Hepatocyte (in vitro differentiated cells): Measurements from ENCODE around the gene ACP1. TPM values are rescaled to one million over a fixed set of nuclear protein-coding genes. Genes with fewer than 3 reads are reported as not detected.

ENCODE experiments used
- DNase-seq: peaks from one replicate; pipeline ENCODE4 v3.0.0-alpha.2; 2016; ENCODE audit warnings: low spot score
- H2AFZ ChIP-seq: fragments of 200-600 bp; sonication (generic); 2 replicates; pipeline ENCODE4 v1.6.0; 2016; ENCODE audit warnings: antibody characterized with exemption, mild to moderate bottlenecking
- H3K27ac ChIP-seq: fragments of 200-600 bp; sonication (generic); 2 replicates; pipeline ENCODE4 v1.5.1; 2016; ENCODE audit warnings: mild to moderate bottlenecking
- H3K27me3 ChIP-seq: fragments of 200-600 bp; sonication (generic); 2 replicates; pipeline ENCODE4 v1.6.1; 2016
- H3K36me3 ChIP-seq: fragments of 200-600 bp; sonication (generic); replicated peaks from 2 replicates; pipeline ENCODE4 v1.5.1; 2016; ENCODE audit warnings: low read depth; ENCODE audit not compliant: insufficient read depth
- H3K4me1 ChIP-seq: fragments of 200-600 bp; sonication (generic); 2 replicates; pipeline ENCODE4 v1.5.1; 2016; ENCODE audit warnings: mild to moderate bottlenecking, moderate library complexity; ENCODE audit not compliant: insufficient read depth
- H3K4me2 ChIP-seq: fragments of 200-600 bp; sonication (generic); 2 replicates; pipeline ENCODE4 v1.6.0; 2016
- H3K4me3 ChIP-seq: fragments of 200-600 bp; sonication (generic); 2 replicates; pipeline ENCODE4 v1.5.1; 2016; ENCODE audit warnings: mild to moderate bottlenecking
- H3K79me2 ChIP-seq: fragments of 200-600 bp; sonication (generic); 2 replicates; pipeline ENCODE4 v1.6.0; 2017; ENCODE audit warnings: mild to moderate bottlenecking
- H3K9me2 ChIP-seq: fragments of 200-600 bp; sonication (generic); replicated peaks from 2 replicates; pipeline ENCODE4 v1.6.0; 2017; ENCODE audit warnings: mild to moderate bottlenecking; ENCODE audit not compliant: insufficient read depth
- H3K9me3 ChIP-seq: fragments of 200-600 bp; sonication (generic); 2 replicates; pipeline ENCODE4 v1.5.1; 2016; ENCODE audit warnings: low read depth, mild to moderate bottlenecking
- H4K20me1 ChIP-seq: fragments of 200-600 bp; sonication (generic); 2 replicates; pipeline ENCODE4 v1.6.0; 2016; ENCODE audit warnings: mild to moderate bottlenecking; ENCODE audit not compliant: insufficient read depth, poor library complexity, severe bottlenecking
- CTCF ChIP-seq: fragments of 200-600 bp; sonication (generic); IDR thresholded peaks from 2 replicates; pipeline ENCODE4 v1.5.1; 2016; ENCODE audit warnings: antibody characterized with exemption, mild to moderate bottlenecking; ENCODE audit not compliant: poor library complexity
- EZH2 ChIP-seq: fragments of 200-600 bp; sonication (generic); IDR thresholded peaks from 2 replicates; pipeline ENCODE4 v1.6.1; 2016; ENCODE audit warnings: antibody characterized with exemption, mild to moderate bottlenecking, borderline replicate concordance
- EZH2phosphoT487 ChIP-seq: fragments of 200-600 bp; sonication (generic); IDR thresholded peaks from one replicate; pipeline ENCODE4 v1.6.1; 2018; ENCODE audit warnings: antibody characterized with exemption, mild to moderate bottlenecking, low read depth, moderate library complexity; ENCODE audit not compliant: unreplicated experiment, severe bottlenecking
- WGBS: methylation state at CpG from one replicate; pipeline ENCODE4 v1.1.6; 2016; ENCODE audit warnings: low lambda C conversion rate; ENCODE audit errors: missing lambda C conversion rate; 5-methylcytosine and 5-hydroxymethylcytosine counted together
- polyA plus RNA-seq: library from polyadenylated mRNA; unstranded; fragments of >200 nt; fragmentation: Nextera tagmentation; extraction: Ambion mirVana; gene quantifications from 2 replicates; pipeline ENCODE4 v1.2.1, GENCODE V29; 2016
- total RNA-seq: library from RNA; depleted of rRNA; stranded (reverse); fragments of >200 nt; gene quantifications from 2 replicates; pipeline ENCODE4 v1.2.3, GENCODE V29; 2014

The ACP1 gene
- total and polyA plus RNA-seq, 2 experiments from 2014 or later, result 175 to 194 TPM

- no peaks in the 10 kb centered on the region for H3K9me2 ChIP-seq
- H3K27me3 ChIP-seq, result no peaks in the 10 kb centered on the region
- no peak overlapping the region for H3K4me3 ChIP-seq
- no peak overlapping the region for H3K27ac ChIP-seq
- no peaks in the 10 kb centered on the region for H4K20me1 ChIP-seq
- H3K4me2 ChIP-seq, result no peak overlapping the region
- no peak for DNase-seq
- no peaks in the 10 kb centered on the region for H3K36me3 ChIP-seq
- H3K4me1 ChIP-seq, result peaks cover 4% of the 10 kb centered on the region
- H3K79me2 ChIP-seq, result peaks cover 42% of the 10 kb centered on the region
- H3K9me3 ChIP-seq, result no peaks in the 10 kb centered on the region
- no peak overlapping the region for H2AFZ ChIP-seq
- WGBS, result 88% methylated on average over 2 of the region's 2 CpGs
- TF ChIP-seq EZH2 (no peak), CTCF (no peak), EZH2phosphoT487 (no peak)
These were observed 9.6 kb upstream of the ACP1 start for GRCh38 chr2:255195-255594.

GRCh38 chr2:256094-256493 is 8.7 kb upstream of the ACP1 start:
- Histone ChIP-seq H3K9me2 (no peaks in the 10 kb centered on the region), H2AFZ (no peak overlapping the region), H3K4me2 (no peak overlapping the region), H3K4me1 (peaks cover 10% of the 10 kb centered on the region), H3K27ac (no peak overlapping the region), H3K79me2 (peaks cover 45% of the 10 kb centered on the region), H3K9me3 (no peaks in the 10 kb centered on the region), H4K20me1 (no peaks in the 10 kb centered on the region), H3K36me3 (no peaks in the 10 kb centered on the region), H3K4me3 (no peak overlapping the region), H3K27me3 (no peaks in the 10 kb centered on the region)
- DNase-seq, result no peak
- 89% methylated on average over 3 of the region's 3 CpGs for WGBS
- TF ChIP-seq EZH2phosphoT487 (no peak), EZH2 (no peak), CTCF (no peak)

- Histone ChIP-seq H3K4me3 (no peak overlapping the region), H3K27ac (no peak overlapping the region), H4K20me1 (no peaks in the 10 kb centered on the region), H3K27me3 (no peaks in the 10 kb centered on the region), H3K9me3 (no peaks in the 10 kb centered on the region), H3K36me3 (no peaks in the 10 kb centered on the region), H3K4me1 (peaks cover 19% of the 10 kb centered on the region), H2AFZ (no peak overlapping the region), H3K79me2 (peaks cover 57% of the 10 kb centered on the region), H3K9me2 (no peaks in the 10 kb centered on the region), H3K4me2 (no peak overlapping the region)
- no peak for DNase-seq
- no peak for TF ChIP-seq EZH2
- TF ChIP-seq EZH2phosphoT487, result no peak
- no peak for TF ChIP-seq CTCF
- WGBS, result 95% methylated on average over 3 of the region's 3 CpGs
These were observed 7.3 kb upstream of the ACP1 start for GRCh38 chr2:257429-257828.

- Histone ChIP-seq H3K4me3 (no peak overlapping the region), H2AFZ (no peak overlapping the region), H3K4me1 (peaks cover 19% of the 10 kb centered on the region), H3K9me3 (no peaks in the 10 kb centered on the region), H3K79me2 (peaks cover 59% of the 10 kb centered on the region), H3K4me2 (no peak overlapping the region), H3K27ac (no peak overlapping the region), H3K36me3 (no peaks in the 10 kb centered on the region), H3K27me3 (no peaks in the 10 kb centered on the region), H3K9me2 (no peaks in the 10 kb centered on the region), H4K20me1 (no peaks in the 10 kb centered on the region)
- WGBS, result 76% methylated on average over 2 of the region's 2 CpGs
- no peak for DNase-seq
- TF ChIP-seq EZH2phosphoT487 (no peak), CTCF (no peak), EZH2 (no peak)
These were observed 6.9 kb upstream of the ACP1 start for GRCh38 chr2:257842-258241.
